ENCODE results near the gene ZNF180. TPM values are rescaled to one million over a fixed set of nuclear protein-coding genes. Genes with fewer than 3 reads are reported as not detected.

The ZNF180 gene
- total and polyA plus RNA-seq, 2 experiments from 2014 or later: 6.9 to 10.5 TPM

- Histone ChIP-seq H3K4me1 (ENCODE audit: insufficient read depth) (no peaks in the 10 kb centered on the region), H4K20me1 (replicated peaks; ENCODE audit: insufficient read depth) (no peaks in the 10 kb centered on the region), H3K27ac (ENCODE audit: low read depth) (no peak overlapping the region), H3K36me3 (ENCODE audit: insufficient read depth) (no peaks in the 10 kb centered on the region), H2AFZ (no peak overlapping the region), H3F3A (replicated peaks; ENCODE audit: low read depth) (no peaks in the 10 kb centered on the region), H3K79me2 (replicated peaks; ENCODE audit: insufficient read depth) (no peaks in the 10 kb centered on the region), H3K9me2 (ENCODE audit: insufficient read depth) (0 out of 2 replicates have a peak, but pooled peaks cover 4% of the 10 kb centered on the region), H3K4me2 (no peak overlapping the region), H3K27me3 (ENCODE audit: insufficient read depth) (no peaks in the 10 kb centered on the region), H3K4me3 (no peak overlapping the region)
- TF ChIP-seq EZH2 (IDR thresholded peaks at IDR 0.05; ENCODE audit: low read depth, unreplicated experiment) (no peak), REST (IDR thresholded peaks at IDR 0.05; ENCODE audit: unreplicated experiment) (no peak), CTCF (conservative IDR thresholded peaks at IDR 0.05; ENCODE audit: low read depth in 2 of 2) (no peak), ZNF331 (CRISPR knock-in tag; IDR thresholded peaks at IDR 0.05; ENCODE audit: low read depth) (no peak), NANOG (IDR thresholded peaks at IDR 0.05; ENCODE audit: borderline replicate concordance) (no peak)
- Mint-ChIP-seq H3K9me3 (peaks cover 40% of the 10 kb centered on the region), H3K36me3 (ENCODE audit: low read depth) (peaks cover 10% of the 10 kb centered on the region; the same call in 2 of the 3 replicates), H3K27me3 (ENCODE audit: insufficient read depth, low read depth, poor library complexity) (peaks cover 5% of the 10 kb centered on the region), H3K4me1 (no peaks in the 10 kb centered on the region), H3K4me3 (no peak overlapping the region), H3K27ac (no peak overlapping the region)
- DNase-seq (ENCODE audit: low spot score) (no peak), ATAC-seq (no peak)
Observed at GRCh38 chr19:44521370-44521769, 21.0 kb upstream of the ZNF180 start.

- Histone ChIP-seq H3K79me2 (replicated peaks; ENCODE audit: insufficient read depth) (no peaks in the 10 kb centered on the region), H4K20me1 (replicated peaks; ENCODE audit: insufficient read depth) (no peaks in the 10 kb centered on the region), H3K4me1 (ENCODE audit: insufficient read depth) (no peaks in the 10 kb centered on the region), H3K36me3 (ENCODE audit: insufficient read depth) (no peaks in the 10 kb centered on the region), H3F3A (replicated peaks; ENCODE audit: low read depth) (no peaks in the 10 kb centered on the region), H3K4me3 (no peak overlapping the region), H3K27ac (ENCODE audit: low read depth) (no peak overlapping the region), H3K9me2 (ENCODE audit: insufficient read depth) (0 out of 2 replicates have a peak, but pooled peaks cover 4% of the 10 kb centered on the region), H3K4me2 (no peak overlapping the region), H2AFZ (no peak overlapping the region), H3K27me3 (ENCODE audit: insufficient read depth) (no peaks in the 10 kb centered on the region)
- Mint-ChIP-seq H3K27ac (no peak overlapping the region), H3K9me3 (peaks cover 14% of the 10 kb centered on the region), H3K27me3 (ENCODE audit: insufficient read depth, low read depth, poor library complexity) (peaks cover 6% of the 10 kb centered on the region), H3K4me3 (no peak overlapping the region), H3K36me3 (ENCODE audit: low read depth) (peaks cover 7% of the 10 kb centered on the region), H3K4me1 (no peaks in the 10 kb centered on the region)
- ATAC-seq (no peak), DNase-seq (ENCODE audit: low spot score) (no peak)
- TF ChIP-seq JUNB (IDR thresholded peaks at IDR 0.05; ENCODE audit: unreplicated experiment) (no peak), STAT1 (IDR thresholded peaks at IDR 0.05; ENCODE audit: unreplicated experiment) (no peak), EZH2phosphoT487 (IDR thresholded peaks at IDR 0.05; ENCODE audit: unreplicated experiment) (no peak), CTCF (conservative IDR thresholded peaks at IDR 0.05; ENCODE audit: low read depth in 2 of 2) (no peak), NANOG (IDR thresholded peaks at IDR 0.05; ENCODE audit: borderline replicate concordance) (no peak), ZNF331 (CRISPR knock-in tag; IDR thresholded peaks at IDR 0.05; ENCODE audit: low read depth) (no peak), EZH2 (IDR thresholded peaks at IDR 0.05; ENCODE audit: low read depth, unreplicated experiment) (no peak), POLR2AphosphoS5 (IDR thresholded peaks at IDR 0.05; ENCODE audit: low read depth) (no peak), ZNF114 (CRISPR knock-in tag; IDR thresholded peaks at IDR 0.05) (no peak), CREB1 (CRISPR knock-in tag; IDR thresholded peaks at IDR 0.05; ENCODE audit: low read depth) (no peak)
- TF ChIP-seq, protein P1, sequence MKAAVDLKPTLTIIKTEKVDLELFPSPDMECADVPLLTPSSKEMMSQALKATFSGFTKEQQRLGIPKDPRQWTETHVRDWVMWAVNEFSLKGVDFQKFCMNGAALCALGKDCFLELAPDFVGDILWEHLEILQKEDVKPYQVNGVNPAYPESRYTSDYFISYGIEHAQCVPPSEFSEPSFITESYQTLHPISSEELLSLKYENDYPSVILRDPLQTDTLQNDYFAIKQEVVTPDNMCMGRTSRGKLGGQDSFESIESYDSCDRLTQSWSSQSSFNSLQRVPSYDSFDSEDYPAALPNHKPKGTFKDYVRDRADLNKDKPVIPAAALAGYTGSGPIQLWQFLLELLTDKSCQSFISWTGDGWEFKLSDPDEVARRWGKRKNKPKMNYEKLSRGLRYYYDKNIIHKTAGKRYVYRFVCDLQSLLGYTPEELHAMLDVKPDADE (IDR thresholded peaks at IDR 0.05): no peak
Observed at GRCh38 chr19:44517146-44517545, 16.8 kb upstream of the ZNF180 start.

Data from GM23338 (cell line).